Measurements from ENCODE around the gene RGS7. TPM values are rescaled to one million over a fixed set of nuclear protein-coding genes. Genes with fewer than 3 reads are reported as not detected.

The RGS7 gene
- total RNA-seq, 1 donor from 2014 or later: not detected

- no peak for TF ChIP-seq CTCF (IDR thresholded peaks at IDR 0.05)
- Histone ChIP-seq H3K4me3 (no peak overlapping the region), H3K27ac (no peak overlapping the region), H3K4me1 (no peaks in the 10 kb centered on the region), H3K9me3 (no peaks in the 10 kb centered on the region), H3K27me3 (no peaks in the 10 kb centered on the region), H3K36me3 (no peaks in the 10 kb centered on the region)
- DNase-seq (no peak), ATAC-seq (no peak)
- intact Hi-C loops (cut with DNase I): no loop called here
These were observed 487.9 kb downstream of the RGS7 start for GRCh38 chr1:240869071-240869470.

DNA sequence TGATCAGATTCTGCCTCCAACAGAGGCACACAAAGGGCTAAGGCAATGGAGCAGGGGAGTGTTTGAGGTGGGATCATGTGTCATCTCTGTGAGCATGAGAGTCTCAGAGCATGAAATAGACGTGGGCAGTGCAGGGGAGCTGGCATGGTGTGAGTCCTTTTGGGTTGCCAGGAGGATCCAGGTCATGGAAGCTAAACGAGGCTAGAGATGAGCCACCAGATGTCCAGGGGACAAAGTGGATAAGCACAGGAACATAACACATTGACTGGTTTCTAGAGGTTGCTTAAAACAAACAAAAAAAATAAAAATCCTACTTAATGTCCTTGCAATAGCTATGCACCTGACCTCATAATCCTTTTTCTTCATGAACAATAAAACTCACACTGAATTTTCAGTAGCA, 490.3 kb downstream of the RGS7 start:
- H3K27ac ChIP-seq: no peak overlapping the region
- H3K9me3 ChIP-seq: no peaks in the 10 kb centered on the region
- no peaks in the 10 kb centered on the region for H3K36me3 ChIP-seq
- no peaks in the 10 kb centered on the region for H3K4me1 ChIP-seq
- no peak for TF ChIP-seq CTCF (IDR thresholded peaks at IDR 0.05)
- ATAC-seq (no peak), DNase-seq (no peak)
- H3K27me3 ChIP-seq: no peaks in the 10 kb centered on the region
- no peak overlapping the region for H3K4me3 ChIP-seq
- intact Hi-C loops (cut with DNase I): no loop called here

DNA sequence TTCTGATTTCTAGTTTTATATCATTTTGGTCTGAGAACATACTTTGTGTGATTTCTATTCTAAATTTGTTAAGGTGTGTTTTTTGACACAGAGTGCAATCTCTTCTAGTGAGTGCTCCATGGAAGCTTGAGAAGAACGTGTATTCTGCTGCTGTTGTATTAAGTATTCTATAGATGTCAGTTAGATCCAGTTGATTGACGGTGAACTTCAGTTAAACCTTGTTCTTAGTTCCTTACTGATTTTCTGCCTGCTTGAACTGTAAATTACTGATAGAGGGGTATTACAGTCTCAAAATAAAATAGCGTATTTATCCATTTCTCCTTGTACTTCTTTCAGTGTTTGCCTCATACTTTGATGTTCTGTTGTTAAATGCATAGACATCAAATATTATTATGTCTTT, 497.0 kb downstream of the RGS7 start:
- no peak for TF ChIP-seq CTCF (IDR thresholded peaks at IDR 0.05)
- no peak for DNase-seq
- no peaks in the 10 kb centered on the region for H3K4me1 ChIP-seq
- H3K27me3 ChIP-seq: no peaks in the 10 kb centered on the region
- ATAC-seq: no peak
- H3K27ac ChIP-seq: no peak overlapping the region
- H3K36me3 ChIP-seq: no peaks in the 10 kb centered on the region
- intact Hi-C loops (cut with DNase I): no loop called here
- no peak overlapping the region for H3K4me3 ChIP-seq
- H3K9me3 ChIP-seq: no peaks in the 10 kb centered on the region

DNA sequence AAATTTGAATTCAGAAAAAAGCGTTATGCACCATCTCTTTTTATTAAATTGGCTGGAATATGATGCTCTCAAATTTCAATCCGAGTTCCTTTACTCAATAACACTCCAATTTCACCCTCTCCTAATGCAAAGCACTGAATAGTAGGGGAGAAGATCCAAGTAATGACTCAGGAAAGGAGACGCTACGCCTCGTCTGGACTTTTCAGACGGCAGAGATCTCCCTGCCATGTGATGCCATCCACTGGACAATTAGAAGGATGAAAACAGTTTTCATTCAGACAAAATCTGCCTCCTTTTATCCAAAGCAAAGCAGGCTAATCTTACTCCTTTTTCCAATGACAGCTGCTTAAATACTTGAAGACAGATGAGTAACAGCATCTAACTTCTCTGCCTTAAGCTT, 502.6 kb downstream of the RGS7 start:
- H3K27ac ChIP-seq: no peak overlapping the region
- H3K4me3 ChIP-seq: no peak overlapping the region
- no peak for ATAC-seq
- H3K36me3 ChIP-seq: no peaks in the 10 kb centered on the region
- no peaks in the 10 kb centered on the region for H3K27me3 ChIP-seq
- TF ChIP-seq CTCF (IDR thresholded peaks at IDR 0.05): no peak
- no peaks in the 10 kb centered on the region for H3K9me3 ChIP-seq
- no peak for DNase-seq
- H3K4me1 ChIP-seq: no peaks in the 10 kb centered on the region
- intact Hi-C loops (cut with DNase I): no loop called here

DNA sequence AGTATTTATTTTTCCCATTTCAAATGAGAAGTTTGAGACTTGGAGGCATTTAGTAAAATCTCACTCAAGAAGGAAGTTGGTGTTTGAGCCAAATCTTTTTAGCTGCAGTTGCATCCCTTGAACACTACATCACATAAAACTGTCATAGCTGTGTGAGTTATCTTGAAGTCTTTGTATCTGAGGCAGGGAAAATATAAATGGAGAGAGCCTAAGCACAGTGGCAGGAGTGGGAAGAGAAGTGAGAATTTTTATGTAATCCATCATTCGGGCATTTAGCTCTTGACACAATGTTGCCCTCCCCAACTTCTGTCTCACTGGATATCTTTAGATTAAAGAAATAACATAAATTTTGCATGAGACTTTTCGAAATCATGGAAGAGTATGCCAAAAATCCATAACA, 509.7 kb downstream of the RGS7 start:
- no peak for DNase-seq
- no peak for TF ChIP-seq CTCF (IDR thresholded peaks at IDR 0.05)
- Histone ChIP-seq H3K36me3 (no peaks in the 10 kb centered on the region), H3K4me1 (no peaks in the 10 kb centered on the region), H3K27ac (no peak overlapping the region), H3K9me3 (no peaks in the 10 kb centered on the region), H3K4me3 (no peak overlapping the region), H3K27me3 (no peaks in the 10 kb centered on the region)
- ATAC-seq: no peak
- intact Hi-C loops (cut with DNase I): no loop called here

GRCh38 chr1:240844486-240844885, 512.5 kb downstream of the RGS7 start:
- ATAC-seq (no peak), DNase-seq (no peak)
- no peaks in the 10 kb centered on the region for H3K4me1 ChIP-seq
- H3K4me3 ChIP-seq: no peak overlapping the region
- no peaks in the 10 kb centered on the region for H3K36me3 ChIP-seq
- H3K27me3 ChIP-seq: no peaks in the 10 kb centered on the region
- no peak overlapping the region for H3K27ac ChIP-seq
- intact Hi-C loops (cut with DNase I): no loop called here
- H3K9me3 ChIP-seq: no peaks in the 10 kb centered on the region
- no peak for TF ChIP-seq CTCF (IDR thresholded peaks at IDR 0.05)

Data from upper lobe of right lung (tissue), 1 donor.